Neutrophil (primary cell): Measurements from ENCODE around the gene ZC3H8.

Source experiments
- H3K27ac ChIP-seq: fragments of 200-600 bp; sonication (generic); 2 replicates; pipeline ENCODE4 v1.5.1; 2016; ENCODE audit warnings: mild to moderate bottlenecking, moderate library complexity
- H3K27me3 ChIP-seq: fragments of 200-600 bp; sonication (generic); 2 replicates; pipeline ENCODE4 v1.6.0; 2016; ENCODE audit warnings: mild to moderate bottlenecking
- H3K36me3 ChIP-seq: fragments of 200-600 bp; sonication (generic); 2 replicates; pipeline ENCODE4 v1.5.1; 2017
- H3K4me1 ChIP-seq, 2 experiments: fragments of 200-600 bp in 1 of 2; sonication (generic) in 1 of 2; 1 replicate in 1 of 2; 2 replicates in 1 of 2; pipeline versions ENCODE4 v1.5.1 to v1.6.1; 2013 to 2016; ENCODE audit warnings: low read depth in 1 of 2, low read length in 1 of 2, mild to moderate bottlenecking in 1 of 2, moderate library complexity in 1 of 2; ENCODE audit not compliant: control insufficient read depth in 1 of 2, insufficient read depth in 1 of 2
- H3K4me3 ChIP-seq, 2 experiments: fragments of 200-600 bp in 1 of 2; sonication (generic) in 1 of 2; 1 replicate in 1 of 2; 2 replicates in 1 of 2; pipeline ENCODE4 v1.5.1; 2013 to 2016; ENCODE audit warnings: low read depth in 1 of 2, low read length in 1 of 2, mild to moderate bottlenecking in 1 of 2, moderate library complexity in 1 of 2
- H3K9me3 ChIP-seq: fragments of 200-600 bp; sonication (generic); 2 replicates; pipeline ENCODE4 v1.5.1; 2016
- CTCF ChIP-seq: fragments of 200-600 bp; sonication (generic); IDR thresholded peaks from 2 replicates; pipeline ENCODE4 v1.5.1; 2016; ENCODE audit warnings: antibody characterized with exemption

ZC3H8 gene

GRCh38 chr2:112195167-112195766, 59.6 kb downstream of the ZC3H8 start:
- no peaks in the 10 kb centered on the region for H3K27me3 ChIP-seq
- no peak overlapping the region for H3K27ac ChIP-seq
- H3K4me3 ChIP-seq: no peak overlapping the region
- no peaks in the 10 kb centered on the region for H3K9me3 ChIP-seq
- H3K36me3 ChIP-seq: no peaks in the 10 kb centered on the region
- H3K4me1 ChIP-seq: no peaks in the 10 kb centered on the region
- TF ChIP-seq CTCF: no peak

- Histone ChIP-seq H3K4me1 (no peaks in the 10 kb centered on the region), H3K36me3 (no peaks in the 10 kb centered on the region)
- TF ChIP-seq CTCF: no peak
Observed at GRCh38 chr2:112194482-112194881, 60.4 kb downstream of the ZC3H8 start.

GRCh38 chr2:112194028-112194427, 60.8 kb downstream of the ZC3H8 start:
- Histone ChIP-seq H3K27ac (no peak overlapping the region), H3K36me3 (no peaks in the 10 kb centered on the region), H3K4me1 (no peaks in the 10 kb centered on the region), H3K4me3 (no peak overlapping the region), H3K27me3 (no peaks in the 10 kb centered on the region), H3K9me3 (no peaks in the 10 kb centered on the region)
- no peak for TF ChIP-seq CTCF

More at GRCh38 chr2:112194482-112194881, 60.4 kb downstream of the ZC3H8 start:
- no peak overlapping the region for H3K27ac ChIP-seq
- no peaks in the 10 kb centered on the region for H3K9me3 ChIP-seq
- H3K4me3 ChIP-seq: no peak overlapping the region
- no peaks in the 10 kb centered on the region for H3K27me3 ChIP-seq

- Histone ChIP-seq H3K27me3 (no peaks in the 10 kb centered on the region), H3K36me3 (no peaks in the 10 kb centered on the region), H3K4me3 (no peak overlapping the region), H3K9me3 (no peaks in the 10 kb centered on the region), H3K27ac (no peak overlapping the region), H3K4me1 (no peaks in the 10 kb centered on the region)
- TF ChIP-seq CTCF: no peak
Observed at GRCh38 chr2:112189001-112189556, 65.8 kb downstream of the ZC3H8 start.

GRCh38 chr2:112187805-112188596, 66.8 kb downstream of the ZC3H8 start:
- Histone ChIP-seq H3K27me3 (peaks cover 10% of the 10 kb centered on the region), H3K36me3 (no peaks in the 10 kb centered on the region), H3K27ac (no peak overlapping the region), H3K4me3 (no peak overlapping the region), H3K9me3 (no peaks in the 10 kb centered on the region), H3K4me1 (no peaks in the 10 kb centered on the region)
- TF ChIP-seq CTCF: no peak
